HL-60/S4 treated with retinoic acid at 250 ng/mL for 4 days and 3 days (cell line): ENCODE results near the gene CCDC172.
"Not testable (repeated sequence)": the region's sequence is repeated elsewhere in the genome, so short reads cannot be mapped to it uniquely, and the experiment has no call there.

Source experiments
- in situ Hi-C: fragments of 300-500 bp; cut with MboI; formaldehyde crosslinking; loops from 2 replicates; pipeline ENCODE4 v1.7.0; 2022; ENCODE audit warnings: low sequenced_read_pairs

Gene CCDC172

GRCh38 chr10:116331815-116332214 lies 7.6 kb downstream of the CCDC172 start:
- in situ Hi-C loops, result no loop called here

GRCh38 chr10:116336866-116337265 lies 12.6 kb downstream of the CCDC172 start:
- in situ Hi-C loops, result no loop called here

- in situ Hi-C loops, result no loop called here
Measured at GRCh38 chr10:116352125-116352524, 27.9 kb downstream of the CCDC172 start.

- in situ Hi-C loops, result no loop called here
Measured at GRCh38 chr10:116353817-116354216, 29.6 kb downstream of the CCDC172 start.

- in situ Hi-C loops, result no loop called here
Measured at GRCh38 chr10:116355341-116355740, 31.1 kb downstream of the CCDC172 start.

GRCh38 chr10:116356833-116357232 lies 32.6 kb downstream of the CCDC172 start:
- in situ Hi-C loops, result no loop called here

GRCh38 chr10:116364868-116365267 lies 40.6 kb downstream of the CCDC172 start:
- in situ Hi-C loops, result no loop called here

- in situ Hi-C loops, result no loop called here
Measured at GRCh38 chr10:116371737-116372136, 47.5 kb downstream of the CCDC172 start.

GRCh38 chr10:116382290-116382689 lies 58.0 kb downstream of the CCDC172 start:
- in situ Hi-C loops, result no loop called here

GRCh38 chr10:116385311-116385710 lies 61.1 kb downstream of the CCDC172 start:
- in situ Hi-C loops, result no loop called here

- in situ Hi-C loops, result no loop called here
Measured at GRCh38 chr10:116385994-116386809, 62.0 kb downstream of the CCDC172 start.

- in situ Hi-C loops, result not testable (repeated sequence)
Measured at GRCh38 chr10:116393246-116393831, 69.1 kb downstream of the CCDC172 start.

- in situ Hi-C loops, result no loop called here
Measured at GRCh38 chr10:116395223-116395985, 71.2 kb downstream of the CCDC172 start.

GRCh38 chr10:116398224-116398623 lies 74.0 kb downstream of the CCDC172 start:
- in situ Hi-C loops, result no loop called here

GRCh38 chr10:116402858-116403257 lies 78.6 kb downstream of the CCDC172 start:
- in situ Hi-C loops, result no loop called here

GRCh38 chr10:116403740-116404250 lies 79.5 kb downstream of the CCDC172 start:
- in situ Hi-C loops, result no loop called here

- in situ Hi-C loops, result no loop called here
Measured at GRCh38 chr10:116408719-116409118, 84.5 kb downstream of the CCDC172 start.

GRCh38 chr10:116410351-116410750 lies 86.1 kb downstream of the CCDC172 start:
- in situ Hi-C loops, result no loop called here

GRCh38 chr10:116417821-116418220 lies 93.6 kb downstream of the CCDC172 start:
- in situ Hi-C loops, result no loop called here

- in situ Hi-C loops, result no loop called here
Measured at GRCh38 chr10:116418389-116418788, 94.1 kb downstream of the CCDC172 start.

GRCh38 chr10:116421815-116422214 lies 97.6 kb downstream of the CCDC172 start:
- in situ Hi-C loops, result no loop called here
